Smooth muscle cell (in vitro differentiated cells): ENCODE data around the gene TUBA4B. TPM values are rescaled to one million over a fixed set of nuclear protein-coding genes. Genes with fewer than 3 reads are reported as not detected.

Experiments
- DNase-seq: peaks from one replicate; lab custom pipeline; 2025; ENCODE audit not compliant: unreplicated experiment; lab: John Stamatoyannopoulos, UW
- H2AFZ ChIP-seq: fragments of 200-600 bp; sonication (generic); 2 replicates; pipeline ENCODE4 v1.6.0; 2016; ENCODE audit warnings: antibody characterized with exemption, low read depth, mild to moderate bottlenecking
- H3F3A ChIP-seq: fragments of 200-600 bp; sonication (generic); 2 replicates; pipeline ENCODE4 v1.6.0; 2017; ENCODE audit warnings: antibody characterized with exemption, low read depth
- H3K27ac ChIP-seq: fragments of 200-600 bp; sonication (generic); 2 replicates; pipeline ENCODE4 v1.5.1; 2016; ENCODE audit warnings: low read depth, mild to moderate bottlenecking
- H3K27me3 ChIP-seq: fragments of 200-600 bp; sonication (generic); 2 replicates; pipeline ENCODE4 v1.6.1; 2016; ENCODE audit warnings: low read depth, mild to moderate bottlenecking
- H3K36me3 ChIP-seq: fragments of 200-600 bp; sonication (generic); 2 replicates; pipeline ENCODE4 v1.5.1; 2016; ENCODE audit warnings: low read depth
- H3K4me1 ChIP-seq: fragments of 200-600 bp; sonication (generic); 2 replicates; pipeline ENCODE4 v1.5.1; 2016; ENCODE audit warnings: low read depth
- H3K4me2 ChIP-seq: fragments of 200-600 bp; sonication (generic); 2 replicates; pipeline ENCODE4 v1.6.0; 2016; ENCODE audit warnings: mild to moderate bottlenecking
- H3K4me3 ChIP-seq: fragments of 200-600 bp; sonication (generic); 2 replicates; pipeline ENCODE4 v1.5.1; 2016; ENCODE audit warnings: mild to moderate bottlenecking
- H3K79me2 ChIP-seq: fragments of 200-600 bp; sonication (generic); 2 replicates; pipeline ENCODE4 v1.6.0; 2016; ENCODE audit warnings: low read depth, mild to moderate bottlenecking
- H3K9ac ChIP-seq: fragments of 200-600 bp; sonication (generic); 2 replicates; pipeline ENCODE4 v1.6.0; 2016; ENCODE audit warnings: low read depth
- H3K9me3 ChIP-seq: fragments of 200-600 bp; sonication (generic); replicated peaks from 2 replicates; pipeline ENCODE4 v1.5.1; 2016; ENCODE audit warnings: low read depth
- H4K20me1 ChIP-seq: fragments of 200-600 bp; sonication (generic); 2 replicates; pipeline ENCODE4 v1.6.0; 2016; ENCODE audit warnings: low read depth
- WGBS: methylation state at CpG from one replicate; pipeline ENCODE4 v1.1.7; 2016; ENCODE audit warnings: low lambda C conversion rate; 5-methylcytosine and 5-hydroxymethylcytosine counted together
- polyA plus RNA-seq: library from polyadenylated mRNA; unstranded; fragments of >200 nt; fragmentation: Nextera tagmentation; extraction: Ambion mirVana; gene quantifications from 2 replicates; pipeline ENCODE4 v1.2.1, GENCODE V29; 2016
- total RNA-seq: library from RNA; depleted of rRNA; stranded (reverse); fragments of >200 nt; gene quantifications from 2 replicates; pipeline ENCODE4 v1.2.3, GENCODE V29; 2014
- TF ChIP-seq, protein P1 (sequence below): fragments of 200-600 bp; sonication (generic); IDR thresholded peaks from 2 replicates; pipeline ENCODE4 v1.5.1; 2017; ENCODE audit warnings: borderline replicate concordance, mild to moderate bottlenecking, antibody characterized with exemption; ENCODE audit not compliant: insufficient read depth, poor library complexity, severe bottlenecking

TUBA4B gene
- total and polyA plus RNA-seq, 2 experiments from 2014 or later = not detected

DNA sequence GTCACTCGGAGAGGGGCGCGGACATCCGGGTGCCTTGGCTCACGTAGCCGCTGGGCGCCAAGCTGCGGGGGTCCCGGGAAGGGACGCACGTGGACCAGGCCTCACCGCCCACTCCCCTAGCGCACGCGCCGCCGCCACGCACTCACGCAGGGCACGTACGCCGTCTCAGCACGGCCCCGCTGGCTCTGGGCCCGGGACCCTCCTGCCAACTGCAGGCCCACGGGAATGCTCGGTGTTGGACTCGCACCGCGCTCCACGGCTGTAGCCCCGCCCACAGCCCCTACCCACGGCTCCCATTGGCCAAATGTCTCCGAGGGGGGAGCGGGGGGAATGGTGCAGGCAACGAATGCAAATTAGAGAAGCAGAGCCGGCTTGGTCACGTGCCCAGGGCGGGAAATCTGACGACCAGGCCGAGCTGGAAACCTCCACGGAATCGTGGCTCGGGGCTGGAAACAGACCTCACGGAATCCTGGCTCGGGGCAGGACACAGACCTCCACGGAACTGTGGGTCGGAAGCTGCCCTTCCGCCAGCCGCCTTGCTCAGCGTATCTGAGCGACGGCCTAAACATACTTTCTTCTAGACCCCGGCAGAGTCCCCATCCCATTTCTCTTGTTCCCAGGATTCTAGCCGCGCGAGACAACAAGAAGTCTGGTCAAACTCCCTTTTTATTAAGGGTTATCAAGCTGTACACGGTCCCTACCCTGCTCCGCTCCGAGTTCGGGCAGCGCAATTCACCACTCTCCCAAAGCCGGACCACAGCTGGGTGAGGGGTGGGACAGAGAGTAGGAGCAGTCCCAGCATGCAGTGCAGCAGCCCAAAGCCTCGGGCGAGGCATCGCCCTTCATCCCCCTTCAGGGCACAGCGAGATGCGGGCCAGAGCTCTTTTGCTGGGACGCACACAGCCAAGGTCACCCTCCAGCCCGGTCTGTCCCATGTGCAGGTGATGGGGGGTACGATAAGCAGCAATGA, 34.0 kb upstream of the TUBA4B start, which contains the start of gene ABCB6:
TSS of gene ABCB6 (minus strand) at position 227 of the 970 bp plus-strand sequence. CDS start 285 bp downstream, outside the sequence.
- peak; percentile 89 for DNase-seq
- peaks cover 10% of the 10 kb centered on the region for H3K79me2 ChIP-seq
- WGBS = 16% methylated on average over 61 of the region's 71 CpGs
- peak within 1 kb of the TSS; percentile 92 for H3K4me2 ChIP-seq
- peaks cover 7% of the 10 kb centered on the region for H3K4me1 ChIP-seq
- no peaks in the 10 kb centered on the region for H3K9me3 ChIP-seq
- no peaks in the 10 kb centered on the region for H3K27me3 ChIP-seq
- H4K20me1 ChIP-seq = no peaks in the 10 kb centered on the region
- TF ChIP-seq, protein P1, sequence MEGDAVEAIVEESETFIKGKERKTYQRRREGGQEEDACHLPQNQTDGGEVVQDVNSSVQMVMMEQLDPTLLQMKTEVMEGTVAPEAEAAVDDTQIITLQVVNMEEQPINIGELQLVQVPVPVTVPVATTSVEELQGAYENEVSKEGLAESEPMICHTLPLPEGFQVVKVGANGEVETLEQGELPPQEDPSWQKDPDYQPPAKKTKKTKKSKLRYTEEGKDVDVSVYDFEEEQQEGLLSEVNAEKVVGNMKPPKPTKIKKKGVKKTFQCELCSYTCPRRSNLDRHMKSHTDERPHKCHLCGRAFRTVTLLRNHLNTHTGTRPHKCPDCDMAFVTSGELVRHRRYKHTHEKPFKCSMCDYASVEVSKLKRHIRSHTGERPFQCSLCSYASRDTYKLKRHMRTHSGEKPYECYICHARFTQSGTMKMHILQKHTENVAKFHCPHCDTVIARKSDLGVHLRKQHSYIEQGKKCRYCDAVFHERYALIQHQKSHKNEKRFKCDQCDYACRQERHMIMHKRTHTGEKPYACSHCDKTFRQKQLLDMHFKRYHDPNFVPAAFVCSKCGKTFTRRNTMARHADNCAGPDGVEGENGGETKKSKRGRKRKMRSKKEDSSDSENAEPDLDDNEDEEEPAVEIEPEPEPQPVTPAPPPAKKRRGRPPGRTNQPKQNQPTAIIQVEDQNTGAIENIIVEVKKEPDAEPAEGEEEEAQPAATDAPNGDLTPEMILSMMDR = no peak
- H3K9ac ChIP-seq = peak within 1 kb of the TSS; percentile 36
- H3K36me3 ChIP-seq = peaks cover 4% of the 10 kb centered on the region
- H3F3A ChIP-seq = peaks cover 14% of the 10 kb centered on the region
- peak within 1 kb of the TSS; percentile 77 for H3K27ac ChIP-seq
- peak within 1 kb of the TSS; percentile 9 for H2AFZ ChIP-seq
- H3K4me3 ChIP-seq = peak within 1 kb of the TSS; percentile 53

DNA sequence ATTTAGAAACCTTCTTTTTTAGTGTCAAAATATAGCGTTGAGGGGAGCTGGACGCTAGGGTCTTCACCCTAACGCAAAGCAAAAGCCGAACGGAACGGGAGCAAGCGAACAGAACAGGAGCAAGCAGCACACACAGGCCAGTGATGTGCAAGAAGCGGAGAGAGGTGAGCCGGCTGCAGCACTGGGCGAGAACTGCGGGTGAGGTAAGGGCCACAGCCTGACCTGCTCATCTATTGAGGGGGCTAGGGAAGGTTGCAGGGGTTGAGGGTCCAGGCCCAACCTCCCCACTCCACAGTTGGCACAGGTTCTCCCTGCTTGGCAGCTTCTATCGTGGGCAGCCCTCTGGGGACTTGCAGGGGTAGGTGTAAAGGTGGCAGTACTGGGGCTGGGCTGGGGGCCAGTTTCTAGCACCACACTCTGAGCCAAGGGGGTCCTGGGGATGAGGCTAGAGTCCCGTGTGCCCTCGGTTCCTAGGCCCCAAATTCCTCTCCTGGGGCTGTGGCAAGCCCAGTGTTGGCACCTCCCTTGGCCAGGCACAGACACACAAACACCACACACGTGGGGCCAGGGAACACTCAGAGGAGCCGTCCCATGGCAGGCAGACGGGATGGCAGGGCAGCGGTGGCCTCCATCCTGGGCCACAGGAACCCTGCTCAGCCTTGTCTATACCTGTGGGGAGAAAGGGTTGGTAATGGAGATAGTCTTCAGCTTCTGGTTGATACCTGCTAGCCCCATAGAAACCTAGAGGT, 33.1 kb upstream of the TUBA4B start:
- no peak for DNase-seq
- Histone ChIP-seq H3K4me2 (no peak overlapping the region), H3K36me3 (peaks cover 4% of the 10 kb centered on the region), H4K20me1 (no peaks in the 10 kb centered on the region), H3K9ac (no peak overlapping the region), H2AFZ (no peak overlapping the region), H3K27ac (no peak overlapping the region), H3K9me3 (no peaks in the 10 kb centered on the region), H3F3A (peaks cover 14% of the 10 kb centered on the region), H3K4me1 (peaks cover 7% of the 10 kb centered on the region), H3K4me3 (no peak overlapping the region), H3K79me2 (peaks cover 10% of the 10 kb centered on the region), H3K27me3 (no peaks in the 10 kb centered on the region)
- WGBS = 95% methylated on average over 18 of the region's 18 CpGs
- TF ChIP-seq, protein P1 = no peak

DNA sequence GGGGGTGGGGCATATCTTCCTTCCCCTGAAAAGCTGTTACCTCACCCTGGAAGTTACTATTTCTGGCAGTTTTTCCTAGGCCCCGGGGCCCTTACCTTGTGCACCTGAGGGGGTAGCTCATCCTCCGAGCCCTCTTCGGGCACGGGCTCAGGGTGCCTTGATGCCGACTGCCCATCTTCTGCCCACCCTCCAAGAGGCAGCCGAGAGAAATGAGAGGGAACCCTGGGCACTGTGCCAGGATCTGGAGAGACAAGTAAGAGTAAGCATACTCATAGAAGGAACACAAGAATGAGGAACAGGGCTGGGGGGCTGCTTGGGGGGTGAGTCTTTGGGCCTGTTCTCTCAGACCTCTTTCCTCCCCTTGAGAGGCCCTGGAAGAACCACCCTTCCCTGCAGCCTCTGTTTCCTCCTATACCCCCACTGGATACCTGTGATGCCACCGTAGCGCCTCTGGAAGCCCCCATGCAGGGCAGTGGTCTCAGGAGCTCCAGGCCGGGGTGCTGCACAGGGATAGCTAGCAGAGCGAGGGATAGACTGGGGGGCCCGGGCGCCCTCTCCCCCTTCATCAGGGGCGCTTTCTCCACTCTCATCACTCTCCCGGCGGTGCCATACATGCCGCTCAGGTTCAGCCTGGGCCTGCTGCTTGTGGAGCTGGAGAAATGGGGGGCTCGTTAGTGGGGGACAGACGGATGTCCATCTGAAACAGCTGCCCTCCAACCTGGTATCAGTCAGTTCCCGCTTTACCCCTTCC, 32.2 kb upstream of the TUBA4B start:
- no peaks in the 10 kb centered on the region for H3K27me3 ChIP-seq
- H3K4me2 ChIP-seq = no peak overlapping the region
- H3K4me3 ChIP-seq = no peak overlapping the region
- no peak overlapping the region for H2AFZ ChIP-seq
- TF ChIP-seq, protein P1 = no peak
- no peaks in the 10 kb centered on the region for H3K9me3 ChIP-seq
- no peak for DNase-seq
- peaks cover 10% of the 10 kb centered on the region for H3K79me2 ChIP-seq
- H3K9ac ChIP-seq = no peak overlapping the region
- H3F3A ChIP-seq = peaks cover 14% of the 10 kb centered on the region
- H4K20me1 ChIP-seq = no peaks in the 10 kb centered on the region
- peaks cover 7% of the 10 kb centered on the region for H3K4me1 ChIP-seq
- H3K27ac ChIP-seq = no peak overlapping the region
- peaks cover 4% of the 10 kb centered on the region for H3K36me3 ChIP-seq
- 96% methylated on average over 19 of the region's 19 CpGs for WGBS
